ENCODE results near the gene MCL1. TPM values are rescaled to one million over a fixed set of nuclear protein-coding genes. Genes with fewer than 3 reads are reported as not detected.

The MCL1 gene
- total RNA-seq, 2 experiments from 2014 or later = 302 to 303 TPM

- DNase-seq (no peak), ATAC-seq (ENCODE audit: low read depth) (no peak)
- POLR2A ChIA-PET = interaction anchor here (0.7 kb wide), 1 partner anchor 32 kb away, joined by 4 read pairs; no protein-coding TSS in a partner anchor
- H3K27me3 Mint-ChIP-seq = peaks cover 42% of the 10 kb centered on the region
- H3K9me3 Mint-ChIP-seq = no peaks in the 10 kb centered on the region
- H3K4me3 Mint-ChIP-seq = peak overlapping the region; percentile 73
- no peak overlapping the region for H3K27ac Mint-ChIP-seq
- peaks cover 18% of the 10 kb centered on the region for H3K4me1 Mint-ChIP-seq
- H3K36me3 Mint-ChIP-seq = no peaks in the 10 kb centered on the region
These were observed 29.8 kb downstream of the MCL1 start for GRCh38 chr1:150549496-150550221.

GRCh38 chr1:150548632-150549495, 30.5 kb downstream of the MCL1 start, which contains the start of gene ADAMTSL4:
ADAMTSL4 (plus strand) TSS chr1:150549408; CDS start chr1:150552289, 2,881 bp downstream.
- ATAC-seq (ENCODE audit: low read depth) = peak; percentile 88
- Mint-ChIP-seq H3K27ac (no peak within 1 kb of the TSS), H3K27me3 (peaks cover 46% of the 10 kb centered on the region), H3K36me3 (no peaks in the 10 kb centered on the region), H3K4me3 (peak within 1 kb of the TSS; percentile 78), H3K9me3 (no peaks in the 10 kb centered on the region), H3K4me1 (peaks cover 18% of the 10 kb centered on the region)
- peak; percentile 72 for DNase-seq
- POLR2A ChIA-PET = interaction anchor here (0.6 to 1.0 kb wide), 5 partner anchors 12 to 552 kb away, joined by 3 to 5 read pairs (median 3); partner anchors contain the start of gene MCL1

- H3K4me1 Mint-ChIP-seq = peaks cover 18% of the 10 kb centered on the region
- peak overlapping the region; percentile 78 for H3K4me3 Mint-ChIP-seq
- ATAC-seq (ENCODE audit: low read depth) (no peak), DNase-seq (no peak)
- H3K27ac Mint-ChIP-seq = no peak overlapping the region
- POLR2A ChIA-PET = interaction anchor here (0.6 to 1.0 kb wide), 4 partner anchors 9 to 551 kb away, joined by 3 to 5 read pairs (median 3); no protein-coding TSS in a partner anchor
- H3K9me3 Mint-ChIP-seq = no peaks in the 10 kb centered on the region
- no peaks in the 10 kb centered on the region for H3K36me3 Mint-ChIP-seq
- peaks cover 46% of the 10 kb centered on the region for H3K27me3 Mint-ChIP-seq
These were observed 31.1 kb downstream of the MCL1 start for GRCh38 chr1:150548324-150548631.

- H3K9me3 Mint-ChIP-seq = no peaks in the 10 kb centered on the region
- no peak overlapping the region for H3K4me3 Mint-ChIP-seq
- H3K27me3 Mint-ChIP-seq = peaks cover 41% of the 10 kb centered on the region
- ATAC-seq (ENCODE audit: low read depth) (no peak), DNase-seq (no peak)
- peaks cover 10% of the 10 kb centered on the region for H3K4me1 Mint-ChIP-seq
- peak overlapping the region; percentile 48 for H3K27ac Mint-ChIP-seq
- no peaks in the 10 kb centered on the region for H3K36me3 Mint-ChIP-seq
- POLR2A ChIA-PET = interaction anchor here (0.6 to 0.8 kb wide), 2 partner anchors 15 to 45 kb away, joined by 4 to 6 read pairs; no protein-coding TSS in a partner anchor
These were observed 33.0 kb downstream of the MCL1 start for GRCh38 chr1:150546294-150546937.

GRCh38 chr1:150545486-150546032, 33.9 kb downstream of the MCL1 start:
- ATAC-seq (ENCODE audit: low read depth) = no peak
- Mint-ChIP-seq H3K9me3 (no peaks in the 10 kb centered on the region), H3K36me3 (no peaks in the 10 kb centered on the region), H3K4me3 (no peak overlapping the region), H3K4me1 (peaks cover 7% of the 10 kb centered on the region), H3K27me3 (peaks cover 37% of the 10 kb centered on the region), H3K27ac (no peak overlapping the region)
- POLR2A ChIA-PET = interaction anchor here (0.6 kb wide), 1 partner anchor 44 kb away, joined by 6 read pairs; no protein-coding TSS in a partner anchor
- no peak for DNase-seq

GRCh38 chr1:150544204-150544603, 35.2 kb downstream of the MCL1 start:
- Mint-ChIP-seq H3K36me3 (no peaks in the 10 kb centered on the region), H3K27ac (no peak overlapping the region), H3K4me1 (peaks cover 4% of the 10 kb centered on the region), H3K27me3 (peaks cover 31% of the 10 kb centered on the region), H3K4me3 (no peak overlapping the region), H3K9me3 (no peaks in the 10 kb centered on the region)
- POLR2A ChIA-PET = no interaction called here
- no peak for DNase-seq
- no peak for ATAC-seq (ENCODE audit: low read depth)

- Mint-ChIP-seq H3K27ac (no peak overlapping the region), H3K36me3 (no peaks in the 10 kb centered on the region), H3K4me1 (peaks cover 4% of the 10 kb centered on the region), H3K27me3 (peaks cover 31% of the 10 kb centered on the region), H3K4me3 (no peak overlapping the region), H3K9me3 (no peaks in the 10 kb centered on the region)
- POLR2A ChIA-PET = interaction anchor here (1.4 kb wide), 1 partner anchor 8 kb away, joined by 3 read pairs; no protein-coding TSS in a partner anchor
- ATAC-seq (ENCODE audit: low read depth) (no peak), DNase-seq (no peak)
These were observed 35.8 kb downstream of the MCL1 start for GRCh38 chr1:150543500-150544143.

- DNase-seq = no peak
- ATAC-seq (ENCODE audit: low read depth) = no peak
- Mint-ChIP-seq H3K9me3 (no peaks in the 10 kb centered on the region), H3K4me3 (no peak overlapping the region), H3K36me3 (no peaks in the 10 kb centered on the region), H3K27me3 (peaks cover 4% of the 10 kb centered on the region), H3K27ac (no peak overlapping the region), H3K4me1 (no peaks in the 10 kb centered on the region)
- POLR2A ChIA-PET = no interaction called here
These were observed 41.4 kb downstream of the MCL1 start for GRCh38 chr1:150537732-150538684.

- Mint-ChIP-seq H3K27ac (no peak overlapping the region), H3K4me1 (peaks cover 4% of the 10 kb centered on the region), H3K4me3 (no peak overlapping the region), H3K36me3 (no peaks in the 10 kb centered on the region), H3K9me3 (no peaks in the 10 kb centered on the region), H3K27me3 (peaks cover 2% of the 10 kb centered on the region)
- POLR2A ChIA-PET = no interaction called here
- ATAC-seq (ENCODE audit: low read depth) = no peak
- DNase-seq = no peak
These were observed 42.3 kb downstream of the MCL1 start for GRCh38 chr1:150536836-150537731.

GRCh38 chr1:150535511-150536287, 43.7 kb downstream of the MCL1 start:
- Mint-ChIP-seq H3K27ac (no peak overlapping the region), H3K9me3 (no peaks in the 10 kb centered on the region), H3K4me1 (peaks cover 6% of the 10 kb centered on the region), H3K4me3 (no peak overlapping the region), H3K36me3 (no peaks in the 10 kb centered on the region), H3K27me3 (peaks cover 2% of the 10 kb centered on the region)
- POLR2A ChIA-PET = no interaction called here
- DNase-seq = no peak
- ATAC-seq (ENCODE audit: low read depth) = no peak
